Measurements from ENCODE around the gene KRTAP10-1.
"Not testable (repeated sequence)": the region's sequence is repeated elsewhere in the genome, so short reads cannot be mapped to it uniquely, and the experiment has no call there.

The KRTAP10-1 gene

DNA sequence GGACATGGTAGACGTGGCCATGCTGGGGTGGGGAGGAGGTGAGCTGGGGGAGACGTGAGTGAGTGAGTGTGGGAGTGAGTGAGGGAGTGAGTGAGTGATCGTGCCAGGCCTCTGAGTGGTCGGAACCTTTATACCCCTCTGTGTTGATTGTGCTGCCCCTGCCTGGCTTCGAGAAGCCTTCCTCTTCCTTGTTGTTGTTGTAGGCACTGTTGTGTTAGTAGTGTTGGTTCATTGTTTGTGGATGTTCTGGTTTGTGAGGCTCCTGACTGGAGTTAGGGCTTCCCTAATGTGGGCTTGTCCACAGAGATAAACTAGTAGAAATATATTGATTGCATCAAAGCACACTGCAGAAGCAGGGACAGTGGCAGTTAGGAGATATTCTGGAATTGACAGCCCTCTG, 18.7 kb upstream of the KRTAP10-1 start, which contains the start of gene KRTAP10-3:
KRTAP10-3 (minus strand) TSS at position 101 of the 400 bp plus-strand sequence; CDS start at position 21, 80 bp downstream.
- no peak for DNase-seq (ENCODE audit: low read depth)
- TF ChIP-seq, protein P1, sequence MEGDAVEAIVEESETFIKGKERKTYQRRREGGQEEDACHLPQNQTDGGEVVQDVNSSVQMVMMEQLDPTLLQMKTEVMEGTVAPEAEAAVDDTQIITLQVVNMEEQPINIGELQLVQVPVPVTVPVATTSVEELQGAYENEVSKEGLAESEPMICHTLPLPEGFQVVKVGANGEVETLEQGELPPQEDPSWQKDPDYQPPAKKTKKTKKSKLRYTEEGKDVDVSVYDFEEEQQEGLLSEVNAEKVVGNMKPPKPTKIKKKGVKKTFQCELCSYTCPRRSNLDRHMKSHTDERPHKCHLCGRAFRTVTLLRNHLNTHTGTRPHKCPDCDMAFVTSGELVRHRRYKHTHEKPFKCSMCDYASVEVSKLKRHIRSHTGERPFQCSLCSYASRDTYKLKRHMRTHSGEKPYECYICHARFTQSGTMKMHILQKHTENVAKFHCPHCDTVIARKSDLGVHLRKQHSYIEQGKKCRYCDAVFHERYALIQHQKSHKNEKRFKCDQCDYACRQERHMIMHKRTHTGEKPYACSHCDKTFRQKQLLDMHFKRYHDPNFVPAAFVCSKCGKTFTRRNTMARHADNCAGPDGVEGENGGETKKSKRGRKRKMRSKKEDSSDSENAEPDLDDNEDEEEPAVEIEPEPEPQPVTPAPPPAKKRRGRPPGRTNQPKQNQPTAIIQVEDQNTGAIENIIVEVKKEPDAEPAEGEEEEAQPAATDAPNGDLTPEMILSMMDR (IDR thresholded peaks at IDR 0.05; ENCODE audit: low read length, missing control alignments): no peak
- no peak within 1 kb of the TSS for H3K4me3 ChIP-seq (replicated peaks; ENCODE audit: low read depth, low read length)

DNA sequence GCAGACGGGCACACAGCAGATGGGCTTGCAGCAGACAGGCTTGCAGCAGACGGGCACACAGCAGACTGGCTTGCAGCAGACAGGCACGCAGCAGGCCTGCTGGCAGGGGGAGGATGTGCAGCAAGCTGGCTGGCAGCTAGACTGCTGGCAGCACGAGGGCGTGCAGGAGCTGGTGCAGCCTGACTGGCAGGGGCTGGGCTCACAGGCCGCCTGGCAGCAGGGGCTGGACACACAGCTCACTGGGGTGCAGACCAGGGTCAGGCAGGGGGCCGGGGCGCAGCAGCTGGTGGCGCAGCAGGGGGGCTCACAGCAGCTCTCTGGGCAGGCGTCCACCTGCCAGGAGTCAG, 18.3 kb upstream of the KRTAP10-1 start:
- not testable (repeated sequence) for H3K4me3 ChIP-seq (replicated peaks; ENCODE audit: low read depth, low read length); DNase-seq (ENCODE audit: low read depth)

DNA sequence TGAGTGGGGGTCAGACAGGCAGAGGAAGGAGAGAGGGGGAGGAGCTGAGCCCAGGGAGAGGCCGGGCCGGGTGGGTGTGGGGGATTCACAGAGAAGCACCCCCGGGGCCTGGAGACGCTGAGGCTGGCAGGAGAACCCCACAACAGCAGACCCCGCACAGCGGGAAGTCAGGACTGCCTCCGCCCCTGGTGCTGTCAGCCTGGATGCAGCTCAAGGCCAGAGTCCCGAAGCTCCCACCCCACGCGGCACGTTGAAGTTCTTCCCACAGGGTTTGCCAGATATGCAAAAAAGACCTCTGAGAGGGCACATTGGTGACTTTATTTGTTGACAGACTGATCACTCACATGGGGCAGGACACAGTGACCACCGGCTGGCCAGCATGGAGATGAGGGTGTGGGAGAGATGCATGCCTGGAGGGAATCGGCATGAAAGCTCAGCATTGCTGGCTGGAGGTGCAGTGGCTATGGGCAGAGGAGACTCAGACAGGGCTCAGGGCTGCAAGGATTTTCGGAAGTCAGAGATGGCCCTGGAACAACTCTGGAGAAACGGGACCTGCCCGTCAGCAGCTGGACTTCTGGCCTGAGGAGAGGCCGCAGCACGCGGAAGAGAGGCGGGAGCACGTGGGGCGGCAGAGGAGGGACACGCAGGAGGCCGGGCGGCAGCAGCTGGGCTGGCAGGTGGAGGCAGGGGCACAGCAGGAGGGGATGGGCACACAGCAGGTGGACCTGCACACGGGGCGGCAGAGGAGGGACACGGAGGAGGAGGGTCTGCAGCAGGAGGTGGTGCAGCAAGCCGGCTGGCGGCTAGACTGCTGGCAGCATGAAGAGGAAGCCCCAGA, 17.7 kb upstream of the KRTAP10-1 start:
- TF ChIP-seq, protein P1 (IDR thresholded peaks at IDR 0.05; ENCODE audit: low read length, missing control alignments): no peak
- no peak for DNase-seq (ENCODE audit: low read depth)
- H3K4me3 ChIP-seq (replicated peaks; ENCODE audit: low read depth, low read length): no peak overlapping the region

DNA sequence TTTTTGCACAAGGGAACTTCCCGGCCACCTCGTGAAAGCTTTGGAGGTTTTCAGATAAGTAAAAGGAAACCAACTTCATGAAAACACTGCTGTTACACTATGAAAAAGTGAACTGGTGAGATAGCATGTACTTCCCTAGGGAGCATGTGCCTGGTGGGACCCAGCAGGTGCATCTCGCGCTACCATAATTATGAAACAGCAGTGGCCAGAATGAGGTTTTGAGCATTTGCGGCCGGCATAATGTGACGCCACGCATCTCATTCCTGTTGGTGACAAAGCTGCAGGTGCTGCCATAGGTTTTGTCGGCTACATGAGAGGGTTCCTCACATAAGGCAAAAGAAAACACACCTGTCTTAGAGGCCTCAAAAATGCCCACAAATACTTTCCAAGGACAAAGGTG, 16.9 kb upstream of the KRTAP10-1 start:
- TF ChIP-seq, protein P1 (IDR thresholded peaks at IDR 0.05; ENCODE audit: low read length, missing control alignments): no peak
- no peak overlapping the region for H3K4me3 ChIP-seq (replicated peaks; ENCODE audit: low read depth, low read length)
- no peak for DNase-seq (ENCODE audit: low read depth)

DNA sequence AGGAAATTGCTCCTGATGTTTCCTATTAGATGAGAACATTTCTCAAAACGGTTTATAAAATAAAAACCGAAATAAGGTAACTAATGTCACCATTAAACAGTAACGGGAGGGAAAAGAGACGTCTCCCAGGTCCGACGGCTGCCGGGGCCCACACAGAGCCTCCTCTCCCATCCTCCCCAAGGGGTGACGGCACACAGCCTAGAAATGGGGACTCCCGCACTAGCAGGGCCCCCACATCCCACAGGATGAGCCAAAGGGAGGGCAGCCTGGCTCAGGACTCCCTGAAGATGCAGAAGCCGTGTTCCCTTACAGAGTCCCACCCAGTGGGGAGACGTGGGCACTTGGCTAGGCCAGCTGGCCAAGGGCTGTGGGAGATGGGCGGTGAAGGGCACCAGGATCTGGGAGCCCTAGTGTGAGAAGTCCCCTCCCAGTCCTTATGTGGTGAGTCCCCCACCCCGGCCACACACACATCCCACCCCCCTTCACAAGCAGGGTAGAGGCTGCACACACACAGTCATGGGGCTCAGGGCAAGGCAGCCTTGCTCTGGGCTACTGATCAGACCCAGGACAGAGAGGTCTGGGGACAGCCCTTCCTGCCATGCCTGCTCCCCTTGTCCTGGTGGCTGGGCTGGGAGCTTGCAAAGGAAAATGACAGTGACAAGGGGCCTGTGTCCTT, 15.3 kb upstream of the KRTAP10-1 start:
- no peak overlapping the region for H3K4me3 ChIP-seq (replicated peaks; ENCODE audit: low read depth, low read length)
- TF ChIP-seq, protein P1 (IDR thresholded peaks at IDR 0.05; ENCODE audit: low read length, missing control alignments): no peak
- DNase-seq (ENCODE audit: low read depth): no peak

DNA sequence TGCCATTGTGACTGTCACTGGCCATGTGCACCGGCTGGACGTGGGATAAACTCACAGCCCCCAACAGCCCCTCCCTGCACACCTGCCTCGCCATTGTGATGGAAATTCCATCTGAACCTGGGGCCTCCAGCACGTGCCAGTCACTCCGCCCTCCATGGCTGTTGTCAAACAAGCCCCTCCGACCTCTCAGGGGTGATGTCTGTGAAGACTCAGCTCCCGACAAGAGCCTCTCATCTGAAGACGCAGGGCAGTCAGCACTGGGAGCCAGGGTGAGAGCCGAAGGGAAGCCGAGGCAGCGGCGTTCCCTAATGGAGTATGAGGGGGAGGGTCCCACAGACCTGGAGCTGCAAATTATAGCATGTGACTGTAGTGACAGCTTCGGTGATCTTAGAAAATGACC, 12.7 kb upstream of the KRTAP10-1 start:
- DNase-seq (ENCODE audit: low read depth): no peak
- H3K4me3 ChIP-seq (replicated peaks; ENCODE audit: low read depth, low read length): no peak overlapping the region
- TF ChIP-seq, protein P1 (IDR thresholded peaks at IDR 0.05; ENCODE audit: low read length, missing control alignments): no peak

DNA sequence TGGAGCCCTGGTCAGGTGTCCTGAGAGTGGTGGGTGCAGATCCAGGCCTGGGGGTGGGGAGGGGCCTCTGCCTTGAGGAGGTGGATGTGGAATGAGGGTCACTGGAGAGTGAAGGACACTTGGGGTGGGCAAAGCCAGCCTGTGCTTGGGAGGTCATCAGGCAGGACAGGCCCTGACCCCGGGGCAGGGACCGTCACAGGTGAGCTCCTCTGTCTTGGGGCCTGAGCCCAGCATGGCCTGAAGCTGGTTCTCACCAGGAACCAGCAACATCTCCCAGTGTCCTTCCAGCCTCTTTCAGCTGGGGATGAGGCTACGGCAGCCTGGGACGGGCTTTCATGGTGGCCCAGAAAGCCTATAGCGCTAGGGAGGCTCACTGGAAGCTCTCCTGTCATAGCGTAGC, 12.1 kb upstream of the KRTAP10-1 start:
- TF ChIP-seq, protein P1 (IDR thresholded peaks at IDR 0.05; ENCODE audit: low read length, missing control alignments): no peak
- DNase-seq (ENCODE audit: low read depth): no peak
- no peak overlapping the region for H3K4me3 ChIP-seq (replicated peaks; ENCODE audit: low read depth, low read length)

Data from fibroblast of pulmonary artery (primary cell).